ENCODE data around the gene ATG4B.

Gene ATG4B

GRCh38 chr2:241619597-241620418, 17.7 kb upstream of the ATG4B start:
- Histone ChIP-seq H3K27ac (ENCODE audit: low read depth, low read length) (no peak overlapping the region), H3K9ac (ENCODE audit: low read length) (no peak overlapping the region), H4K8ac (ENCODE audit: low read depth, low read length) (no peak overlapping the region), H2BK15ac (replicated peaks; ENCODE audit: low read depth) (no peak overlapping the region), H2BK5ac (ENCODE audit: low read length) (no peak overlapping the region), H3K4me3 (ENCODE audit: low read length) (no peak overlapping the region), H2BK120ac (ENCODE audit: low read depth, low read length) (no peak overlapping the region), H3K56ac (ENCODE audit: low read length) (no peak overlapping the region), H3K23ac (ENCODE audit: low read length) (no peak overlapping the region), H3K36me3 (ENCODE audit: control insufficient read depth, insufficient read depth, low read length) (no peaks in the 10 kb centered on the region), H2AK5ac (ENCODE audit: low read length) (no peak overlapping the region), H3K79me1 (ENCODE audit: low read length) (peaks cover 20% of the 10 kb centered on the region), H3K4ac (ENCODE audit: low read depth, low read length) (no peak overlapping the region), H4K5ac (ENCODE audit: low read length) (no peak overlapping the region), H3K18ac (ENCODE audit: low read length) (no peak overlapping the region), H3K4me2 (ENCODE audit: low read length) (no peak overlapping the region), H3K4me1 (ENCODE audit: control insufficient read depth, low read depth, low read length) (peaks cover 4% of the 10 kb centered on the region), H3K79me2 (ENCODE audit: control insufficient read depth, insufficient read depth, low read length) (peaks cover 10% of the 10 kb centered on the region), H3K27me3 (ENCODE audit: insufficient read depth, low read length, poor library complexity) (no peaks in the 10 kb centered on the region)
- WGBS (ENCODE audit: extremely low coverage, insufficient coverage, low lambda C conversion rate), result 100% methylated on average over 3 of the region's 20 CpGs
- DNase-seq, result no peak

GRCh38 chr2:241620419-241620769, 17.1 kb upstream of the ATG4B start:
- Histone ChIP-seq H3K79me2 (ENCODE audit: control insufficient read depth, insufficient read depth, low read length) (peaks cover 10% of the 10 kb centered on the region), H3K4me1 (ENCODE audit: control insufficient read depth, low read depth, low read length) (peaks cover 4% of the 10 kb centered on the region), H3K27ac (ENCODE audit: low read depth, low read length) (no peak overlapping the region), H3K9ac (ENCODE audit: low read length) (no peak overlapping the region), H3K4me2 (ENCODE audit: low read length) (no peak overlapping the region), H3K56ac (ENCODE audit: low read length) (no peak overlapping the region), H2AK5ac (ENCODE audit: low read length) (no peak overlapping the region), H3K27me3 (ENCODE audit: insufficient read depth, low read length, poor library complexity) (no peaks in the 10 kb centered on the region), H3K4me3 (ENCODE audit: low read length) (no peak overlapping the region), H2BK120ac (ENCODE audit: low read depth, low read length) (no peak overlapping the region), H4K5ac (ENCODE audit: low read length) (no peak overlapping the region), H3K36me3 (ENCODE audit: control insufficient read depth, insufficient read depth, low read length) (no peaks in the 10 kb centered on the region), H2BK5ac (ENCODE audit: low read length) (no peak overlapping the region), H3K18ac (ENCODE audit: low read length) (no peak overlapping the region), H2BK15ac (replicated peaks; ENCODE audit: low read depth) (no peak overlapping the region), H3K79me1 (ENCODE audit: low read length) (peaks cover 18% of the 10 kb centered on the region), H3K23ac (ENCODE audit: low read length) (no peak overlapping the region), H3K4ac (ENCODE audit: low read depth, low read length) (no peak overlapping the region), H4K8ac (ENCODE audit: low read depth, low read length) (no peak overlapping the region)
- DNase-seq, result no peak
- WGBS (ENCODE audit: extremely low coverage, insufficient coverage, low lambda C conversion rate), result no CpG with 5 or more reads among the region's 6 CpGs

GRCh38 chr2:241627675-241628074, 9.8 kb upstream of the ATG4B start:
- Histone ChIP-seq H3K27ac (ENCODE audit: low read depth, low read length) (no peak overlapping the region), H3K79me1 (ENCODE audit: low read length) (peaks cover 19% of the 10 kb centered on the region), H3K4me2 (ENCODE audit: low read length) (no peak overlapping the region), H2AK5ac (ENCODE audit: low read length) (no peak overlapping the region), H3K4me1 (ENCODE audit: control insufficient read depth, low read depth, low read length) (no peaks in the 10 kb centered on the region), H3K9ac (ENCODE audit: low read length) (no peak overlapping the region), H3K4me3 (ENCODE audit: low read length) (no peak overlapping the region), H3K4ac (ENCODE audit: low read depth, low read length) (no peak overlapping the region), H3K56ac (ENCODE audit: low read length) (no peak overlapping the region), H2BK15ac (replicated peaks; ENCODE audit: low read depth) (no peak overlapping the region), H3K79me2 (ENCODE audit: control insufficient read depth, insufficient read depth, low read length) (peaks cover 22% of the 10 kb centered on the region), H3K23ac (ENCODE audit: low read length) (no peak overlapping the region), H3K27me3 (ENCODE audit: insufficient read depth, low read length, poor library complexity) (no peaks in the 10 kb centered on the region), H4K8ac (ENCODE audit: low read depth, low read length) (no peak overlapping the region), H2BK5ac (ENCODE audit: low read length) (no peak overlapping the region), H4K5ac (ENCODE audit: low read length) (no peak overlapping the region), H2BK120ac (ENCODE audit: low read depth, low read length) (no peak overlapping the region), H3K18ac (ENCODE audit: low read length) (no peak overlapping the region), H3K36me3 (ENCODE audit: control insufficient read depth, insufficient read depth, low read length) (peaks cover 5% of the 10 kb centered on the region)
- DNase-seq, result no peak
- WGBS (ENCODE audit: extremely low coverage, insufficient coverage, low lambda C conversion rate), result no CpG with 5 or more reads among the region's 10 CpGs

DNA sequence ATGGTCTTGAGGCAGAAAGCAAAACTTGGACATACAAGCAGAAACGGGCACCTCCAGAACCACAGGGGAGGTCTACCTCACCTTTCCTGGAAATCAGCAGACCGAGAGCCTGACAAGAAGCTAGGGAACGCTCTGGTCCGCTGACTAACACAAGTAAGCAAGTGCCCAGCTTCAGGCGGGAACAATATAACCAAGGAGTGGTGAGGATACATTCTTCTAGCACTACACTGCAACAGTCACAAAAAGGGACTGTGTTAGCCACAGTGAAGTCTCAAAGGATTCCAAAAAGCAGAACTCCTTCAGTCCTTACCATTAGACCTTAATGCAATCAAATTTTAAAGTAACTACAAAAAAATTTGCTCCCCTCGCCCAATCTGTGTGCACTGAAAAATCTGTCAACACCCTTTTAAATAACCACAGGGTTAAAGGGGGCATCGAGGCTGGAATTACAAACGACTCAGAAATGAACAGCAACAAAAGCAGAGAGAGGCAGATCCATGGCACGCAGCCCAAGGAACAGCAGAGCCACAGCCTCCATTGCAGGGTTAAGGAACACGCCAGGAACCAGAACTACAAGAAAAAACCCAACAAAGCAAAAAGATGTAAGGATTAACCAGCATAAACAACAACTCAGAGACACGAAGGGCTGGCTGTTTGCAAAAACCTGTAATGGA, 7.6 kb upstream of the ATG4B start:
- H2BK5ac ChIP-seq (ENCODE audit: low read length), result no peak overlapping the region
- H3K36me3 ChIP-seq (ENCODE audit: control insufficient read depth, insufficient read depth, low read length), result peaks cover 8% of the 10 kb centered on the region
- H3K4me3 ChIP-seq (ENCODE audit: low read length), result no peak overlapping the region
- H2BK120ac ChIP-seq (ENCODE audit: low read depth, low read length), result no peak overlapping the region
- H3K27ac ChIP-seq (ENCODE audit: low read depth, low read length), result no peak overlapping the region
- peaks cover 25% of the 10 kb centered on the region for H3K79me1 ChIP-seq (ENCODE audit: low read length)
- H3K56ac ChIP-seq (ENCODE audit: low read length), result no peak overlapping the region
- H3K23ac ChIP-seq (ENCODE audit: low read length), result no peak overlapping the region
- no peak overlapping the region for H3K4ac ChIP-seq (ENCODE audit: low read depth, low read length)
- no peak overlapping the region for H3K4me2 ChIP-seq (ENCODE audit: low read length)
- H4K8ac ChIP-seq (ENCODE audit: low read depth, low read length), result no peak overlapping the region
- H3K18ac ChIP-seq (ENCODE audit: low read length), result no peak overlapping the region
- no peak overlapping the region for H3K9ac ChIP-seq (ENCODE audit: low read length)
- no peak overlapping the region for H4K5ac ChIP-seq (ENCODE audit: low read length)
- H3K27me3 ChIP-seq (ENCODE audit: insufficient read depth, low read length, poor library complexity), result no peaks in the 10 kb centered on the region
- WGBS (ENCODE audit: extremely low coverage, insufficient coverage, low lambda C conversion rate), result no CpG with 5 or more reads among the region's 11 CpGs
- no peak for DNase-seq
- H3K4me1 ChIP-seq (ENCODE audit: control insufficient read depth, low read depth, low read length), result no peaks in the 10 kb centered on the region
- H2AK5ac ChIP-seq (ENCODE audit: low read length), result no peak overlapping the region
- peaks cover 26% of the 10 kb centered on the region for H3K79me2 ChIP-seq (ENCODE audit: control insufficient read depth, insufficient read depth, low read length)
- H2BK15ac ChIP-seq (replicated peaks; ENCODE audit: low read depth), result no peak overlapping the region

DNA sequence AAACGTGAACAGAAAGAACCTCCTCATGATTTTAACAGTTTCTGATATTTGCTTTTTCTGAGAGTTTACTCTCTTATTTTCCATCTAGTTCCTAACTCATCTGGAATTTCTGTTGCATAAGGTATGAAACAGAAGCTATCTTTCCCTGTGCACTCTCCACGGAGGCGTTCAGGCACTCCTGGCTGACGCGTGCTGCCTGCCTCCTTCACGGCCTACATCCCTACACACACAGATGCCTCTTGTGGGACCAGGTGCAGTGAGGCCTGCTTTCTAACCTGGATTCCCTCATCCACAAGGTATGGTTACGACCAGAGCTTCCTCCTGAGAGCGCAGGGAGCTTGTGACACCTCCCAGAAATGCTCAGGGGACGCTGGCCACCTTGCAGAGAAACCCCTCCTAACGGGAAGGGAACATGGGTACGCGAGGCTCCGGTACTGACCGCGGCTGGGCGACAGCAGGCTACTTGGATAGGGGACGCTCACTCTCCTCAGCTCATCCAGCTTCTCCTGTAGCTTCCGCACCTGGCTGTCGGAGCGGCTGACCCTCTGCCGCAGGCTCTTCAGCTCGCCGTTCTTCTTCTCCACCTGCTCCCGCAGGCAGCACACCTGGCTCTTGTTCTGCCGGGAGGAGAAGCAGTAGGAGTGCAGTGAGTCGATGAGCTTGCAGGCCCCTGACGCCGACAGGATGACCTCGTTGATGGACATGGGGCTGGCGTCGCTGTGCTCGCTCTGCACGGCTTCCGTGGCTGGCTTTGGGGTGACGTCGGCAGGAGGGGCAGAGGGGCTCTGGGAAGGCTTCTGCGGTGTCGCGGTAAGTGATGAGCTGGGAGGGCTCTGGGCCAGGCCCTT, 4.8 kb upstream of the ATG4B start:
- Histone ChIP-seq H2BK120ac (ENCODE audit: low read depth, low read length) (no peak overlapping the region), H3K4me3 (ENCODE audit: low read length) (no peak overlapping the region), H4K5ac (ENCODE audit: low read length) (no peak overlapping the region), H2BK5ac (ENCODE audit: low read length) (no peak overlapping the region), H3K79me2 (ENCODE audit: control insufficient read depth, insufficient read depth, low read length) (peaks cover 32% of the 10 kb centered on the region), H3K27me3 (ENCODE audit: insufficient read depth, low read length, poor library complexity) (no peaks in the 10 kb centered on the region), H3K27ac (ENCODE audit: low read depth, low read length) (no peak overlapping the region), H3K36me3 (ENCODE audit: control insufficient read depth, insufficient read depth, low read length) (peaks cover 8% of the 10 kb centered on the region), H3K4me1 (ENCODE audit: control insufficient read depth, low read depth, low read length) (no peaks in the 10 kb centered on the region), H4K8ac (ENCODE audit: low read depth, low read length) (no peak overlapping the region), H3K9ac (ENCODE audit: low read length) (no peak overlapping the region), H3K4me2 (ENCODE audit: low read length) (no peak overlapping the region), H3K23ac (ENCODE audit: low read length) (no peak overlapping the region), H3K18ac (ENCODE audit: low read length) (no peak overlapping the region), H2AK5ac (ENCODE audit: low read length) (no peak overlapping the region), H3K56ac (ENCODE audit: low read length) (no peak overlapping the region), H2BK15ac (replicated peaks; ENCODE audit: low read depth) (no peak overlapping the region), H3K4ac (ENCODE audit: low read depth, low read length) (no peak overlapping the region), H3K79me1 (ENCODE audit: low read length) (peaks cover 24% of the 10 kb centered on the region)
- no CpG with 5 or more reads among the region's 39 CpGs for WGBS (ENCODE audit: extremely low coverage, insufficient coverage, low lambda C conversion rate)
- no peak for DNase-seq

Measured in mesendoderm (in vitro differentiated cells).